ENCODE results near the gene ERGIC2.
"Not testable (repeated sequence)": the region's sequence is repeated elsewhere in the genome, so short reads cannot be mapped to it uniquely, and the experiment has no call there.

Gene ERGIC2

GRCh38 chr12:29299633-29300032 is 81.3 kb downstream of the ERGIC2 start:
- no peak for DNase-seq (ENCODE audit: low spot score)

DNA sequence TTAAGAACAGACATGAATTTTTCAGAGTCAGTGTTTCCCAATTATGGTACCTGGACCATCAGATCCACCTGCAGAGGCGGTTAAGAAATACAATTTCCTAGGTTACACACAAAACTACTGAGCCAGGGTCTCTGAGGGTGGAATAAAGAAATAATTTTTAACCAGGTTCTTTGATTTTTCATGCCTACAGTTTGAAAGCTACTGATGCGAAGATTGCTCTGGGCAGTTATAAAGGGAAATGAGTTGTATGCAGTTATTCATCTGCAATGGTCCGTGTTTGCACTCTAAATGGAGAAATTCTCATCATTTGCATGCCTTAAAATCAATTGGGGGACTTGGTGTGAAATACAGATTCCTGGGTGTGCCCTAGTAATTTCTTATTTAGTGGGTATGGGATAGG is 89.7 kb downstream of the ERGIC2 start:
- DNase-seq (ENCODE audit: low spot score) = no peak

DNA sequence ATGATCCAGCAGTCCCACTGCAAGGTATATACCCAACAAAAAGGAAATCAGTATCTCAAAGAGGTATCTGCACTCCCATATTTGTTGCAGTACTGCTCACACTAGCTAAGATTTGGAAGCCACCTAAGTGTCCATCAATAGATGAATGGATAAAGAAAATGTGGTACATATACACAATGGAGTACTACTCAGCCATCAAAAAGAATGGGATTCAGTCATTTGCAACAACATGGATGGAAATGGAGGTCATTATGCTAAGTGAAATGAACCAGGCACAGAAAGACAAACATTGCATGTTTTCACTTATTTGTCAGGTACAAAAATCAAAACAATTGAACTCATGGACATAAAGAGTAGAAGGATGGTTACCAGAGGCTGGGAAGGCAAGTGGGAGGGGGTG is 90.5 kb downstream of the ERGIC2 start:
- not testable (repeated sequence) for DNase-seq (ENCODE audit: low spot score)

GRCh38 chr12:29288031-29288430 is 92.9 kb downstream of the ERGIC2 start:
- no peak for DNase-seq (ENCODE audit: low spot score)

- no peak for DNase-seq (ENCODE audit: low spot score)
Observed at GRCh38 chr12:29287622-29288021, 93.3 kb downstream of the ERGIC2 start.

Measured in Ammon's horn (tissue), 1 donor.